Pancreas (tissue), 10 donors: ENCODE measurements around the gene NPTX1. TPM values are rescaled to one million over a fixed set of nuclear protein-coding genes. Genes with fewer than 3 reads are reported as not detected.

Source experiments
- ATAC-seq, 4 donors: fragments of 200-7000 bp; cut with Tn5 transposase; one replicate each; pipeline versions ENCODE4 v1.8.0 to v1.9.1; 2020; ENCODE audit warnings: mild to moderate bottlenecking in 4 of 4, moderate library complexity in 4 of 4
- DNase-seq, 6 donors: peaks; one replicate each; pipeline ENCODE4 v3.0.0-alpha.2; 2020
- FAIRE-seq: peaks from 2 replicates; lab custom pipeline; 2012; peaks lifted over from hg19 to GRCh38; lab: Jason Lieb, UNC
- H3K27ac ChIP-seq, 4 donors: fragments of 200-600 bp; sonication (generic); 1 replicate in 3 of 4; 2 replicates in 1 of 4; pipeline versions ENCODE4 v1.5.0 to v1.8.0; 2020
- H3K27me3 ChIP-seq, 4 donors: fragments of 200-600 bp; one replicate each; pipeline ENCODE4 v1.8.0; 2021
- H3K36me3 ChIP-seq, 3 donors: fragments of 200-600 bp; sonication (generic) in 1 of 3; one replicate each; pipeline versions ENCODE4 v1.5.0 to v1.8.0; 2020 to 2021
- H3K4me1 ChIP-seq, 3 donors: fragments of 200-600 bp; one replicate each; pipeline ENCODE4 v1.8.0; 2021
- H3K4me3 ChIP-seq, 4 donors: fragments of 200-600 bp; sonication (generic) in 2 of 4; one replicate each; pipeline versions ENCODE4 v1.5.0 to v1.8.0; 2020 to 2021
- H3K9me3 ChIP-seq, 4 donors: fragments of 200-600 bp; one replicate each; pipeline ENCODE4 v1.8.0; 2021
- WGBS, 2 donors: extraction: QIAGEN DNeasy Blood & Tissue Kit; methylation state at CpG; one replicate each; pipeline ENCODE4 v1.1.7; 2013; 5-methylcytosine and 5-hydroxymethylcytosine counted together
- intact Hi-C, 3 donors: fragments of 100-400 bp; cut with DNase I; formaldehyde crosslinking; loops; one replicate each; pipeline versions ENCODE4 v1.11.1 to v1.14.2; 2022
- polyA plus RNA-seq, 2 donors: library from polyadenylated mRNA; stranded (reverse); fragments of 200-250 nt; gene quantifications; one replicate each; pipeline ENCODE4 v1.2.3, GENCODE V29; 2013
- total RNA-seq, 6 donors: library from RNA; stranded (reverse); fragmentation: NEBNext Ultra II Directional in 4 of 6; extraction: Animal tissue kit (Norgen Biotek cat#: 25700) in 4 of 6; gene quantifications; one replicate each; pipeline versions ENCODE4 v1.2.1 to v1.2.4, GENCODE V29; 2021 to 2023
- TF ChIP-seq, protein P1 (sequence below), 4 donors: fragments of 200-600 bp; sonication (generic) in 3 of 4; IDR thresholded peaks; one replicate each; pipeline versions ENCODE4 v1.5.0 to v1.8.0; 2021; ENCODE audit warnings: antibody characterized with exemption in 4 of 4
- donor health status: healthy with polysubstance abuse.
- donor health status: DM: no; HTN: no; CAD: no; lungs with moderate emphysema.
- donor health status: DM: no; HTN: no; CAD: no.
- donor health status: control.
- donor health status: control.
- donor health status: Bipolar disorder and iron deficiency.
- donor health status: DM: yes; HTN: yes; CAD: no.
- donor health status: DM: no; HTN: no; CAD: no.
- donor health status: DM: no; HTN: no; CAD: no.
- donor health status: DM: yes; HTN: yes; CAD: no.

NPTX1 gene
- total and polyA plus RNA-seq, 8 donors, result 0.04 to 1.1 (median 0.19) TPM; not detected in 1

DNA sequence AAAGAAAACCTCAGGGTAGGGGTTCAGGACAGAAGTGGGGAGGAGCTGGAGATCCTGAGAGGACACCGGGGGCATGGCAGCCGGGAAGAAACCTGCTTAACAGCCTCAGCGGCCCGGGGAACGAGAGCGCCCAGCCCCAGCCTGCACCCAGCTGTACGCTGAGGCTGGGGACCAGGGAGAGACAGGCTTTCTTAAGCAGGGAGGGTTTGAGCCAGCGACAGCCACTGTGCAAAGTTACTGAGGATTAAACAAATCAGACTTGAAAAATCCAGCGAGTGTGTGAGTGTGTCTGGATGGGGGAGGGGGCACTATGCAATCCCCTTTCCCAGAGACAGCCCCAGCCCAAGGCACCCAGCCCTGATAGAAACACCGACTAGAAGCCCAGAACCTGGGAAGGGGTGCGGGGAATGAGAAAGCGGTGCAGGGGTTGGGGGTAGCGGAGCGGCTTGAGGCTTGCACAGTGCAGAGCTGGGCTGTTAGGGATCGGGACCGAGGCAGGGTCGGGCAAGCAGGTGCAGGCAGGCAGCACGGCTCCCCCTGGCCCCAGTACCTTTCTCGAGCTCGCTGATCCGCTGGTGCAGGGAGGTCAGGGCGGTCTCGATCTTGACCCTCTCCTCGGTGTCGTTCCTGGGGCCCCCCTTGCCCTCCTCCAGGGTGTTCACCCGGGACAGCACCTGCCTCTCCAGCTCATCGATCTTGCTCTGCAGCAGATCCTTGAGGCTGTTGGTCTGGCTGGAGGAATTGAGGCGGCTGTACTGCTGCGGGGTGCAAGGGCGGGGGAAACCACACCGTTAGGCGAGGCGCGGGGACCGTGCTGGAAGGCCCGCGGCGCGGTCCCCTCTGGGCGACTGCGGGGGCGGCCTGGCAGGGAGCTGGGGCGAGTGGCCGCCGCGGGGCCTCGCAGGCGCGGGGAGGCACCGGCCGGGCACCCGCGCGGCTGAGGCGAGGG, 1.2 kb downstream of the NPTX1 start:
- intact Hi-C loops, result no loop called here

DNA sequence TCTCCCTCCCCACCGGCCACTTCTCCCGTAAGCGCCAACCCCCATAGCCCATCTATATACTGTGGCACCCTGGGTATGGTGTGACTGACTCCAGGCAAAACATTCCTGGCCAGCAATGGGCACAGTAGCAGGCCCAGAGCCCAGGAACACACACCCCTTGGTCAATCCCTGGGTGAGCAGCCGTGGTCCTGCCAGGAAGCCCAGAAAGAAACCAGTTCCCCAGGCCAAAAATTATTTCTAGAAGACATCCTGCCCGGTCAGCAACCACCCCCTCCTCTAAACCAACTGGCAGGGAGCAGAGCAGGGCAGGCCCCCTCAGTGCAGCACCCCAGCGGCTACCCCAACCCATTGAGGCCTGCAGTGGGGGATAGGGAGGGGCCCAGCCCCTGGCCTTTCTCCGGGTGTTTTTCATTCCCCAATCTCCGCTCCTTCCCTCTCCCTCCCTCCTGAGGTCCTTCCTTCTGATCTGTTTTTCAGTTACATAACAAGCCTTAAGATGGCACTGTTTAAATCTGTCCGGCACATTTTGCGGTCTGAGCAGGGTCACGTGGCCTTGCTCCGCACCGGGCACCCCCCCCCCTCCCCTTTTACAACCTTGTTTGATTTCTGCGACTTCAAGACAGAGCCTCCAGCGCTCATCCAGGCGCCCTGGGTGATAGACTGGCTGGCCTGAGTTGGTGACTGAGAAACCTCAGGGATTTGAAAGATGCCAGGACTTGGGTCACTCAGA, 2.0 kb downstream of the NPTX1 start:
- no peak overlapping the region for H3K4me3 ChIP-seq
- H3K27me3 ChIP-seq, result peaks cover 0 to 38% (median 10%) of the 10 kb centered on the region in 4 donors
- ATAC-seq (peak in 1 of 4 donors; percentile 27), FAIRE-seq (no peak), DNase-seq (no peak)
- peaks cover 5 to 23% (median 12%) of the 10 kb centered on the region in 3 donors for H3K4me1 ChIP-seq
- intact Hi-C loops, result no loop called here
- H3K9me3 ChIP-seq, result no peaks in the 10 kb centered on the region
- H3K36me3 ChIP-seq, result no peaks in the 10 kb centered on the region
- TF ChIP-seq, protein P1, sequence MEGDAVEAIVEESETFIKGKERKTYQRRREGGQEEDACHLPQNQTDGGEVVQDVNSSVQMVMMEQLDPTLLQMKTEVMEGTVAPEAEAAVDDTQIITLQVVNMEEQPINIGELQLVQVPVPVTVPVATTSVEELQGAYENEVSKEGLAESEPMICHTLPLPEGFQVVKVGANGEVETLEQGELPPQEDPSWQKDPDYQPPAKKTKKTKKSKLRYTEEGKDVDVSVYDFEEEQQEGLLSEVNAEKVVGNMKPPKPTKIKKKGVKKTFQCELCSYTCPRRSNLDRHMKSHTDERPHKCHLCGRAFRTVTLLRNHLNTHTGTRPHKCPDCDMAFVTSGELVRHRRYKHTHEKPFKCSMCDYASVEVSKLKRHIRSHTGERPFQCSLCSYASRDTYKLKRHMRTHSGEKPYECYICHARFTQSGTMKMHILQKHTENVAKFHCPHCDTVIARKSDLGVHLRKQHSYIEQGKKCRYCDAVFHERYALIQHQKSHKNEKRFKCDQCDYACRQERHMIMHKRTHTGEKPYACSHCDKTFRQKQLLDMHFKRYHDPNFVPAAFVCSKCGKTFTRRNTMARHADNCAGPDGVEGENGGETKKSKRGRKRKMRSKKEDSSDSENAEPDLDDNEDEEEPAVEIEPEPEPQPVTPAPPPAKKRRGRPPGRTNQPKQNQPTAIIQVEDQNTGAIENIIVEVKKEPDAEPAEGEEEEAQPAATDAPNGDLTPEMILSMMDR (IDR thresholded peaks at IDR 0.05), result no peak
- WGBS, 2 donors, result 29 to 30% methylated on average over 16 of the region's 16 CpGs
- H3K27ac ChIP-seq, result no peak overlapping the region

More for the DNA sequence above, 1.2 kb downstream of the NPTX1 start:
- no peak overlapping the region for H3K27ac ChIP-seq
- peak overlapping the region in 2 of 4 donors; percentile 21 to 40 for H3K4me3 ChIP-seq
- ATAC-seq (peak in 1 of 4 donors; percentile 11), DNase-seq (peak in 2 of 6 donors; percentile 17 to 76), FAIRE-seq (no peak)
- no peaks in the 10 kb centered on the region for H3K9me3 ChIP-seq
- TF ChIP-seq, protein P1 (IDR thresholded peaks at IDR 0.05), result no peak
- WGBS, 2 donors, result 5% methylated on average over 55 of the region's 55 CpGs
- no peaks in the 10 kb centered on the region for H3K36me3 ChIP-seq
- H3K4me1 ChIP-seq, result peaks cover 5 to 23% (median 12%) of the 10 kb centered on the region in 3 donors
- H3K27me3 ChIP-seq, result peaks cover 0 to 43% (median 10%) of the 10 kb centered on the region in 4 donors

DNA sequence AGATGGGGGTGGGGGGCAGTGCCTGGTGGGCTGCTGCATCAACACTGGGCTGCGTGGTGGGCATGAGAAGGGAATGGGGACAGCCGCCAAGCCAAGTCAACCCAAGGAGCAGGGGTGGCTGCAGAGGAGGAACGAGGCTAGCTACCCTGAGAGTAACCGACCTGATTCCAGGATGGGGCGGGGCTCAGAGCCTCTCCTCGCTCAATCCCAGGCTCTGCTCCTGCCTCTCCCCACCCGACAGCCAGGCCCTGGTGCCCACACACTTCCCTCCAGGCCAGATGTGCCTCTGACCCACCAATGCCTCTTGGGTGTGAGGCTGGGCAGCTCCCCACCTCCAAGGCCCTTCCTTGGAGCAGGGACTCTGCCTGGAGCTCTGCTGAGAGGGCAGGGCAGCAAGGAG, 2.7 kb downstream of the NPTX1 start:
- peaks cover 0 to 31% (median 9%) of the 10 kb centered on the region in 4 donors for H3K27me3 ChIP-seq
- no peak overlapping the region for H3K4me3 ChIP-seq
- TF ChIP-seq, protein P1 (IDR thresholded peaks at IDR 0.05), result no peak
- intact Hi-C loops, result no loop called here
- ATAC-seq, result no peak
- no peaks in the 10 kb centered on the region for H3K9me3 ChIP-seq
- H3K36me3 ChIP-seq, result no peaks in the 10 kb centered on the region
- H3K4me1 ChIP-seq, result peaks cover 5 to 23% (median 12%) of the 10 kb centered on the region in 3 donors
- H3K27ac ChIP-seq, result no peak overlapping the region
- DNase-seq, result peak in 1 of 6 donors; percentile 49
- FAIRE-seq, result no peak
- WGBS, 2 donors, result 55 to 59% methylated on average over 4 to 7 of the region's 7 CpGs

DNA sequence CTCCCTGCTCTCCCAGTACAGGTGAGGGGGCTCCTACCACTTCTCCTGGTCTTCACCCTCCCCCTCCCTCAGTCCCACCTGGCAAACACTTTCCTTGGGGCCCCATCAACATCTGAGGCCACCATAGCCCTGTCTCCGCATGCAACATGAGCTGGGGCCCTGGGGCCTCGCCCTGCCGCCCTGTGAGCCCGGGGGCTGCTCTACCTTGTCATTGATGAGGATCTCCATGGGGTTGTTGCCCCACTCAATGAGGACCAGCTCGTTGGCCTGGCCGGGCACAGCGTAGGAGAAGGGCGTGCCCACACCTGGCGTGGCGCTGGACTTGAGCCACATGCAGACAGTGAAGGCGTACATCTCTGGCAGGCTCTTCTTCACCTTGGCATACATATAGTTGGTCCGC, 3.4 kb downstream of the NPTX1 start:
- H3K27ac ChIP-seq, result no peak overlapping the region
- no peaks in the 10 kb centered on the region for H3K36me3 ChIP-seq
- peaks cover 0 to 25% (median 5%) of the 10 kb centered on the region in 4 donors for H3K27me3 ChIP-seq
- DNase-seq, result peak in 1 of 6 donors; percentile 58
- TF ChIP-seq, protein P1 (IDR thresholded peaks at IDR 0.05), result no peak
- H3K4me3 ChIP-seq, result no peak overlapping the region
- 82 to 84% methylated on average over 12 of the region's 12 CpGs for WGBS, 2 donors
- FAIRE-seq, result no peak
- intact Hi-C loops, result no loop called here
- no peak for ATAC-seq
- H3K9me3 ChIP-seq, result no peaks in the 10 kb centered on the region
- peaks cover 5 to 20% (median 7%) of the 10 kb centered on the region in 3 donors for H3K4me1 ChIP-seq
